ENCODE results near the gene GRAMD4. TPM values are rescaled to one million over a fixed set of nuclear protein-coding genes. Genes with fewer than 3 reads are reported as not detected.

GRAMD4 gene
- total RNA-seq, 2 donors from 2014 or later = 38.0 to 43.3 TPM

- no peaks in the 10 kb centered on the region for H3K36me3 ChIP-seq (ENCODE audit: control insufficient read depth, insufficient read depth, low read length)
- H3K4me3 ChIP-seq (ENCODE audit: low read length) = no peak overlapping the region
- no peaks in the 10 kb centered on the region for H3K9me3 ChIP-seq (ENCODE audit: control insufficient read depth, low read length)
- peaks cover 7% of the 10 kb centered on the region for H3K4me1 ChIP-seq (ENCODE audit: control insufficient read depth, insufficient read depth, low read length)
- no peaks in the 10 kb centered on the region for H3K9me3 Mint-ChIP-seq
- H3K27ac ChIP-seq (ENCODE audit: low read depth, low read length) = no peak overlapping the region
- H3K27me3 Mint-ChIP-seq (ENCODE audit: insufficient read depth) = no peaks in the 10 kb centered on the region
- H3K27ac Mint-ChIP-seq = peak overlapping the region; percentile 74
- DNase-seq = no peak
- WGBS, 2 experiments (ENCODE audit: insufficient coverage in 1 of 2, insufficient read length in 1 of 2) = 92 to 93% methylated on average over 8 to 11 of the region's 11 CpGs
- H3K4me1 Mint-ChIP-seq = peaks cover 16% of the 10 kb centered on the region
- H3K27me3 ChIP-seq (ENCODE audit: control insufficient read depth, insufficient read depth, low read length, poor library complexity, severe bottlenecking) = no peaks in the 10 kb centered on the region
- no peak overlapping the region for H3K4me3 Mint-ChIP-seq
- TF ChIP-seq, protein P1, sequence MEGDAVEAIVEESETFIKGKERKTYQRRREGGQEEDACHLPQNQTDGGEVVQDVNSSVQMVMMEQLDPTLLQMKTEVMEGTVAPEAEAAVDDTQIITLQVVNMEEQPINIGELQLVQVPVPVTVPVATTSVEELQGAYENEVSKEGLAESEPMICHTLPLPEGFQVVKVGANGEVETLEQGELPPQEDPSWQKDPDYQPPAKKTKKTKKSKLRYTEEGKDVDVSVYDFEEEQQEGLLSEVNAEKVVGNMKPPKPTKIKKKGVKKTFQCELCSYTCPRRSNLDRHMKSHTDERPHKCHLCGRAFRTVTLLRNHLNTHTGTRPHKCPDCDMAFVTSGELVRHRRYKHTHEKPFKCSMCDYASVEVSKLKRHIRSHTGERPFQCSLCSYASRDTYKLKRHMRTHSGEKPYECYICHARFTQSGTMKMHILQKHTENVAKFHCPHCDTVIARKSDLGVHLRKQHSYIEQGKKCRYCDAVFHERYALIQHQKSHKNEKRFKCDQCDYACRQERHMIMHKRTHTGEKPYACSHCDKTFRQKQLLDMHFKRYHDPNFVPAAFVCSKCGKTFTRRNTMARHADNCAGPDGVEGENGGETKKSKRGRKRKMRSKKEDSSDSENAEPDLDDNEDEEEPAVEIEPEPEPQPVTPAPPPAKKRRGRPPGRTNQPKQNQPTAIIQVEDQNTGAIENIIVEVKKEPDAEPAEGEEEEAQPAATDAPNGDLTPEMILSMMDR (conservative IDR thresholded peaks at IDR 0.05) = no peak
- H3K36me3 Mint-ChIP-seq (ENCODE audit: low read depth) = no peaks in the 10 kb centered on the region
- H3K9ac ChIP-seq (ENCODE audit: extremely low read depth, low read length, poor library complexity, severe bottlenecking) = no peak overlapping the region
Measured at GRCh38 chr22:46589871-46590271, 30.3 kb upstream of the GRAMD4 start.

GRCh38 chr22:46590334-46590733 lies 29.9 kb upstream of the GRAMD4 start:
- peaks cover 7% of the 10 kb centered on the region for H3K4me1 ChIP-seq (ENCODE audit: control insufficient read depth, insufficient read depth, low read length)
- Mint-ChIP-seq H3K4me1 (peaks cover 15% of the 10 kb centered on the region), H3K27ac (peak overlapping the region; percentile 50), H3K36me3 (ENCODE audit: low read depth) (no peaks in the 10 kb centered on the region), H3K9me3 (no peaks in the 10 kb centered on the region), H3K4me3 (no peak overlapping the region), H3K27me3 (ENCODE audit: insufficient read depth) (no peaks in the 10 kb centered on the region)
- no peaks in the 10 kb centered on the region for H3K9me3 ChIP-seq (ENCODE audit: control insufficient read depth, low read length)
- H3K27ac ChIP-seq (ENCODE audit: low read depth, low read length) = no peak overlapping the region
- no peaks in the 10 kb centered on the region for H3K27me3 ChIP-seq (ENCODE audit: control insufficient read depth, insufficient read depth, low read length, poor library complexity, severe bottlenecking)
- H3K9ac ChIP-seq (ENCODE audit: extremely low read depth, low read length, poor library complexity, severe bottlenecking) = no peak overlapping the region
- DNase-seq = peak; percentile 68
- TF ChIP-seq, protein P1 (conservative IDR thresholded peaks at IDR 0.05) = no peak
- no peaks in the 10 kb centered on the region for H3K36me3 ChIP-seq (ENCODE audit: control insufficient read depth, insufficient read depth, low read length)
- H3K4me3 ChIP-seq (ENCODE audit: low read length) = no peak overlapping the region
- 86 to 91% methylated on average over 3 to 11 of the region's 11 CpGs for WGBS, 2 experiments (ENCODE audit: insufficient coverage in 1 of 2, insufficient read length in 1 of 2)

GRCh38 chr22:46591930-46592329 lies 28.3 kb upstream of the GRAMD4 start:
- Mint-ChIP-seq H3K27me3 (ENCODE audit: insufficient read depth) (no peaks in the 10 kb centered on the region), H3K4me3 (no peak overlapping the region), H3K9me3 (no peaks in the 10 kb centered on the region), H3K4me1 (peaks cover 15% of the 10 kb centered on the region), H3K36me3 (ENCODE audit: low read depth) (no peaks in the 10 kb centered on the region), H3K27ac (peak overlapping the region; percentile 80)
- Histone ChIP-seq H3K4me3 (ENCODE audit: low read length) (no peak overlapping the region), H3K27ac (ENCODE audit: low read depth, low read length) (no peak overlapping the region), H3K9ac (ENCODE audit: extremely low read depth, low read length, poor library complexity, severe bottlenecking) (no peak overlapping the region), H3K36me3 (ENCODE audit: control insufficient read depth, insufficient read depth, low read length) (no peaks in the 10 kb centered on the region), H3K4me1 (ENCODE audit: control insufficient read depth, insufficient read depth, low read length) (peaks cover 7% of the 10 kb centered on the region), H3K27me3 (ENCODE audit: control insufficient read depth, insufficient read depth, low read length, poor library complexity, severe bottlenecking) (no peaks in the 10 kb centered on the region), H3K9me3 (ENCODE audit: control insufficient read depth, low read length) (no peaks in the 10 kb centered on the region)
- WGBS, 2 experiments (ENCODE audit: insufficient coverage in 1 of 2, insufficient read length in 1 of 2) = 95 to 100% methylated on average over 5 to 8 of the region's 8 CpGs
- peak; percentile 40 for DNase-seq
- TF ChIP-seq, protein P1 (conservative IDR thresholded peaks at IDR 0.05) = no peak
